IMR-90 (cell line): ENCODE measurements around the gene NDUFB7. TPM values are rescaled to one million over a fixed set of nuclear protein-coding genes. Genes with fewer than 3 reads are reported as not detected.
A peak's percentile ranks its signal among the peaks of the same experiment; 100 is the strongest.

Experiments used
- ATAC-seq: fragments of 200-7000 bp; cut with Tn5 transposase; 2 replicates; pipeline ENCODE4 v1.9.1; 2020; ENCODE audit warnings: low read depth, mild to moderate bottlenecking, moderate library complexity
- BruUV-seq: library from RNA; stranded (reverse); fragments of 400-500 nt; replicated peaks from 2 replicates; lab custom pipeline; 2021; lab: Mats Ljungman, UMichigan
- CTCF ChIA-PET: fragments of 300-600 bp; formaldehyde crosslinking; extraction: SDS; loops from one replicate; lab custom pipeline; 2021; ENCODE audit warnings: antibody characterized with exemption; lab: Yijun Ruan, JAX
- POLR2A ChIA-PET: fragments of 300-600 bp; sonication (Branson Sonifier 250); formaldehyde crosslinking; loops from one replicate; lab custom pipeline; 2022; ENCODE audit warnings: antibody characterized with exemption; ENCODE audit not compliant: unreplicated experiment; lab: Charles Lee
- DNase-seq: peaks from one replicate; pipeline ENCODE4 v3.0.0; 2013
- H2AFZ ChIP-seq: replicated peaks from 2 replicates; pipeline ENCODE3; 2013; ENCODE audit warnings: low read length, mild to moderate bottlenecking; ENCODE audit not compliant: poor library complexity
- H2AK5ac ChIP-seq: 2 replicates; pipeline ENCODE4 v1.6.1; 2013; ENCODE audit warnings: low read depth, low read length, inconsistent platforms
- H2AK9ac ChIP-seq: replicated peaks from 2 replicates; pipeline ENCODE3; 2013; ENCODE audit warnings: mild to moderate bottlenecking, low read depth, low read length, moderate library complexity; ENCODE audit not compliant: poor library complexity
- H2BK120ac ChIP-seq: 2 replicates; pipeline ENCODE4 v1.6.1; 2013; ENCODE audit warnings: low read depth, low read length, inconsistent platforms
- H2BK15ac ChIP-seq: 3 replicates; pipeline ENCODE4 v1.6.1; 2013; ENCODE audit warnings: low read depth, low read length, inconsistent platforms
- H2BK20ac ChIP-seq: 2 replicates; pipeline ENCODE4 v1.6.1; 2013; ENCODE audit warnings: low read depth, mild to moderate bottlenecking, inconsistent platforms, low read length, moderate library complexity
- H2BK5ac ChIP-seq: 2 replicates; pipeline ENCODE4 v1.6.1; 2013; ENCODE audit warnings: mild to moderate bottlenecking, low read depth, low read length, inconsistent platforms; ENCODE audit not compliant: poor library complexity, severe bottlenecking
- H3K14ac ChIP-seq: replicated peaks from 2 replicates; pipeline ENCODE4 v1.6.1; 2013; ENCODE audit warnings: low read depth, low read length, inconsistent platforms
- H3K18ac ChIP-seq: 2 replicates; pipeline ENCODE4 v1.6.1; 2013; ENCODE audit warnings: low read depth, low read length, control low read depth
- H3K23ac ChIP-seq: 2 replicates; pipeline ENCODE4 v1.6.1; 2013; ENCODE audit warnings: low read depth, low read length, inconsistent platforms
- H3K27ac ChIP-seq: 2 replicates; pipeline ENCODE4 v1.5.1; 2013; ENCODE audit warnings: mild to moderate bottlenecking, control low read depth, low read length; ENCODE audit not compliant: insufficient read depth
- H3K27me3 ChIP-seq: 2 replicates; pipeline ENCODE4 v1.6.1; 2013; ENCODE audit warnings: low read length; ENCODE audit not compliant: control insufficient read depth, insufficient read depth
- H3K36me3 ChIP-seq: 2 replicates; pipeline ENCODE4 v1.6.1; 2013; ENCODE audit warnings: low read length, mixed read lengths; ENCODE audit not compliant: control insufficient read depth, insufficient read depth
- H3K4ac ChIP-seq: 2 replicates; pipeline ENCODE4 v1.6.1; 2013; ENCODE audit warnings: low read depth, low read length, inconsistent platforms
- H3K4me1 ChIP-seq: 2 replicates; pipeline ENCODE4 v1.6.1; 2013; ENCODE audit warnings: low read length, mixed read lengths; ENCODE audit not compliant: control insufficient read depth, insufficient read depth
- H3K4me2 ChIP-seq: 2 replicates; pipeline ENCODE4 v1.6.1; 2013; ENCODE audit warnings: low read depth, mild to moderate bottlenecking, control low read depth, low read length, moderate library complexity
- H3K4me3 ChIP-seq: 2 replicates; pipeline ENCODE4 v1.5.1; 2013; ENCODE audit warnings: low read depth, mild to moderate bottlenecking, control low read depth, low read length, moderate library complexity; ENCODE audit not compliant: insufficient read depth
- H3K56ac ChIP-seq: 2 replicates; pipeline ENCODE4 v1.6.1; 2013; ENCODE audit warnings: low read length, inconsistent platforms; ENCODE audit not compliant: insufficient read depth; ENCODE audit errors: extremely low read depth
- H3K79me1 ChIP-seq, 2 experiments: 2 replicates each; pipeline ENCODE4 v1.6.1; 2013; ENCODE audit warnings: low read length in 2 of 2, inconsistent platforms in 1 of 2, low read depth in 1 of 2
- H3K9ac ChIP-seq: 2 replicates; pipeline ENCODE4 v1.6.1; 2013; ENCODE audit warnings: low read depth, low read length, control low read depth
- H3K9me1 ChIP-seq: 2 replicates; pipeline ENCODE4 v1.6.1; 2013; ENCODE audit warnings: low read length, inconsistent platforms; ENCODE audit not compliant: insufficient read depth
- H3K9me3 ChIP-seq: 2 replicates; pipeline ENCODE4 v1.6.1; 2013; ENCODE audit warnings: low read length; ENCODE audit not compliant: control insufficient read depth, insufficient read depth
- H4K20me1 ChIP-seq: 2 replicates; pipeline ENCODE4 v1.6.1; 2013; ENCODE audit warnings: low read length, inconsistent platforms; ENCODE audit not compliant: insufficient read depth
- H4K5ac ChIP-seq: 2 replicates; pipeline ENCODE4 v1.6.1; 2013; ENCODE audit warnings: mild to moderate bottlenecking, low read depth, low read length, control low read depth
- H4K8ac ChIP-seq, 2 experiments: 2 replicates each; pipeline ENCODE4 v1.6.1; 2013; ENCODE audit warnings: low read depth in 2 of 2, low read length in 2 of 2, control low read depth in 1 of 2, inconsistent platforms in 1 of 2
- H4K91ac ChIP-seq: 2 replicates; pipeline ENCODE4 v1.6.1; 2013; ENCODE audit warnings: low read depth, low read length, inconsistent platforms; ENCODE audit not compliant: insufficient read depth
- BHLHE40 ChIP-seq: fragments of 150-350 bp; IDR thresholded peaks from 2 replicates; pipeline ENCODE4 v1.6.1; 2016; ENCODE audit warnings: mild to moderate bottlenecking, low read depth, low read length
- CEBPB ChIP-seq: IDR thresholded peaks from 2 replicates; pipeline ENCODE4 v1.6.1; 2012; ENCODE audit warnings: low read depth, low read length, improper control_type of control experiment
- FOS ChIP-seq: fragments of 150-350 bp; IDR thresholded peaks from 2 replicates; pipeline ENCODE4 v1.6.1; 2016; ENCODE audit warnings: low read depth, low read length
- MAZ ChIP-seq: IDR thresholded peaks from 2 replicates; pipeline ENCODE4 v1.6.1; 2012; ENCODE audit warnings: low read depth, mild to moderate bottlenecking, low read length, improper control_type of control experiment, moderate library complexity, borderline replicate concordance
- MXI1 ChIP-seq: IDR thresholded peaks from 2 replicates; pipeline ENCODE4 v1.6.1; 2012; ENCODE audit warnings: low read depth, mild to moderate bottlenecking, low read length, moderate library complexity, borderline replicate concordance
- NFE2L2 ChIP-seq: fragments of 150-350 bp; IDR thresholded peaks from 2 replicates; pipeline ENCODE4 v1.6.1; 2016; ENCODE audit warnings: low read depth, mild to moderate bottlenecking, low read length
- POLR2A ChIP-seq: IDR thresholded peaks from 2 replicates; pipeline ENCODE4 v1.6.1; 2012; ENCODE audit warnings: mild to moderate bottlenecking, low read depth, low read length
- RAD21 ChIP-seq: IDR thresholded peaks from 2 replicates; pipeline ENCODE4 v1.6.1; 2012; ENCODE audit warnings: low read length, improper control_type of control experiment
- RCOR1 ChIP-seq: IDR thresholded peaks from 2 replicates; pipeline ENCODE4 v1.6.1; 2012; ENCODE audit warnings: mild to moderate bottlenecking, low read length, improper control_type of control experiment; ENCODE audit not compliant: insufficient replicate concordance
- SMC3 ChIP-seq: fragments of 150-350 bp; IDR thresholded peaks from 2 replicates; pipeline ENCODE4 v1.6.1; 2016; ENCODE audit warnings: low read depth, mild to moderate bottlenecking, antibody characterized with exemption, low read length, moderate library complexity
- WGBS, 2 experiments: methylation state at CpG; one replicate each; pipeline versions ENCODE4 v1.1.5 to v1.1.7; 2013; ENCODE audit warnings: missing lambda C conversion rate in 2 of 2; ENCODE audit not compliant: insufficient read length in 1 of 2; ENCODE audit errors: extremely low coverage in 2 of 2; 5-methylcytosine and 5-hydroxymethylcytosine counted together
- dilution Hi-C: fragments of 300-500 bp; cut with HindIII; formaldehyde crosslinking; loops from one replicate; pipeline ENCODE4 v1.14.3; 2018; ENCODE audit warnings: low sequenced_read_pairs; ENCODE audit not compliant: unreplicated experiment
- in situ Hi-C: fragments of 300-500 bp; cut with MboI; formaldehyde crosslinking; loops from 3 replicates; pipeline ENCODE4 v1.14.3; 2019; ENCODE audit warnings: low sequenced_read_pairs, inconsistent platforms, mixed read lengths
- intact Hi-C: fragments of 100-400 bp; cut with micrococcal nuclease; formaldehyde crosslinking; loops from 2 replicates; pipeline ENCODE4 v1.10.0; 2022
- polyA plus RNA-seq, 3 experiments: library from polyadenylated mRNA; depleted of rRNA; stranded (reverse); fragments of >200 nt; gene quantifications; 2 replicates each; pipeline ENCODE4 v1.2.3, GENCODE V29; 2012; ENCODE audit warnings: low replicate concordance in 1 of 3
- total RNA-seq: library from RNA; depleted of rRNA; stranded (reverse); fragments of >200 nt; gene quantifications from 2 replicates; pipeline ENCODE4 v1.2.3, GENCODE V29; 2012
- TF ChIP-seq, protein P1 (sequence below): fragments of 150-350 bp; IDR thresholded peaks from 2 replicates; pipeline ENCODE4 v1.6.1; 2017; ENCODE audit warnings: mild to moderate bottlenecking, antibody characterized with exemption, low read length, low read depth
- TF ChIP-seq, protein P2 (sequence below): fragments of 150-350 bp; IDR thresholded peaks from 2 replicates; pipeline ENCODE4 v1.6.1; 2016; ENCODE audit warnings: low read depth, mild to moderate bottlenecking, low read length, moderate library complexity, borderline replicate concordance

NDUFB7 gene
- total and polyA plus RNA-seq, 2 of the 4 experiments (the other 2 are of a cell fraction) = 436 to 523 TPM

GRCh38 chr19:14575428-14575980, 3.6 kb upstream of the NDUFB7 start:
- Histone ChIP-seq H4K91ac (no peak overlapping the region), H3K27me3 (no peaks in the 10 kb centered on the region), H3K4me2 (no peak overlapping the region), H2AK5ac (no peak overlapping the region), H3K18ac (no peak overlapping the region), H3K14ac (no peak overlapping the region), H2BK15ac (no peak overlapping the region), H3K56ac (no peak overlapping the region), H2AK9ac (no peak overlapping the region), H4K20me1 (no peaks in the 10 kb centered on the region; the same call in 1 of the 2 replicates), H2BK20ac (no peak overlapping the region), H2BK5ac (no peak overlapping the region), H3K23ac (no peak overlapping the region), H3K9ac (no peak overlapping the region), H2BK120ac (no peak overlapping the region), H3K79me1 (peaks cover 7 to 13% of the 10 kb centered on the region in 2 experiments; a peak in 3 of 4 replicates), H3K9me3 (no peaks in the 10 kb centered on the region), H4K8ac (no peak overlapping the region), H4K5ac (no peak overlapping the region), H3K4me1 (peaks cover 3% of the 10 kb centered on the region; the same call in 1 of the 2 replicates), H2AFZ (peak overlapping the region; percentile 43), H3K4ac (no peak overlapping the region), H3K27ac (no peak overlapping the region), H3K9me1 (no peaks in the 10 kb centered on the region), H3K36me3 (no peaks in the 10 kb centered on the region), H3K4me3 (no peak overlapping the region)
- DNase-seq (no peak), ATAC-seq (no peak)
- ChIA-PET CTCF (no interaction called here), POLR2A (no interaction called here)
- 33% methylated on average over 1 of the region's 6 CpGs; no CpG with 5 or more reads in 1 of the 2 experiments for WGBS, 2 experiments
- in situ Hi-C loops = loop anchor here (25.0 kb wide), 1 partner anchor 312 kb away; the partner anchor contains the start of gene OR7A17
- BruUV-seq = no TSS peak
- intact Hi-C loops = no loop called here
- dilution Hi-C loops = no loop called here
- TF ChIP-seq MXI1 = no peak
- TF ChIP-seq SMC3 = no peak
- TF ChIP-seq, protein P1, sequence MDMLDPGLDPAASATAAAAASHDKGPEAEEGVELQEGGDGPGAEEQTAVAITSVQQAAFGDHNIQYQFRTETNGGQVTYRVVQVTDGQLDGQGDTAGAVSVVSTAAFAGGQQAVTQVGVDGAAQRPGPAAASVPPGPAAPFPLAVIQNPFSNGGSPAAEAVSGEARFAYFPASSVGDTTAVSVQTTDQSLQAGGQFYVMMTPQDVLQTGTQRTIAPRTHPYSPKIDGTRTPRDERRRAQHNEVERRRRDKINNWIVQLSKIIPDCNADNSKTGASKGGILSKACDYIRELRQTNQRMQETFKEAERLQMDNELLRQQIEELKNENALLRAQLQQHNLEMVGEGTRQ = no peak
- TF ChIP-seq RAD21 = no peak
- TF ChIP-seq FOS = no peak
- no peak for TF ChIP-seq BHLHE40
- TF ChIP-seq NFE2L2 = no peak
- TF ChIP-seq, protein P2, sequence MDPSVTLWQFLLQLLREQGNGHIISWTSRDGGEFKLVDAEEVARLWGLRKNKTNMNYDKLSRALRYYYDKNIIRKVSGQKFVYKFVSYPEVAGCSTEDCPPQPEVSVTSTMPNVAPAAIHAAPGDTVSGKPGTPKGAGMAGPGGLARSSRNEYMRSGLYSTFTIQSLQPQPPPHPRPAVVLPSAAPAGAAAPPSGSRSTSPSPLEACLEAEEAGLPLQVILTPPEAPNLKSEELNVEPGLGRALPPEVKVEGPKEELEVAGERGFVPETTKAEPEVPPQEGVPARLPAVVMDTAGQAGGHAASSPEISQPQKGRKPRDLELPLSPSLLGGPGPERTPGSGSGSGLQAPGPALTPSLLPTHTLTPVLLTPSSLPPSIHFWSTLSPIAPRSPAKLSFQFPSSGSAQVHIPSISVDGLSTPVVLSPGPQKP = no peak
- no peak for TF ChIP-seq RCOR1
- TF ChIP-seq CEBPB = no peak
- TF ChIP-seq MAZ = no peak
- no peak for TF ChIP-seq POLR2A
